Measurements from ENCODE around the gene SLC6A2. TPM values are rescaled to one million over a fixed set of nuclear protein-coding genes. Genes with fewer than 3 reads are reported as not detected.

The SLC6A2 gene
- total RNA-seq, 1 donor from 2014 or later = not detected

DNA sequence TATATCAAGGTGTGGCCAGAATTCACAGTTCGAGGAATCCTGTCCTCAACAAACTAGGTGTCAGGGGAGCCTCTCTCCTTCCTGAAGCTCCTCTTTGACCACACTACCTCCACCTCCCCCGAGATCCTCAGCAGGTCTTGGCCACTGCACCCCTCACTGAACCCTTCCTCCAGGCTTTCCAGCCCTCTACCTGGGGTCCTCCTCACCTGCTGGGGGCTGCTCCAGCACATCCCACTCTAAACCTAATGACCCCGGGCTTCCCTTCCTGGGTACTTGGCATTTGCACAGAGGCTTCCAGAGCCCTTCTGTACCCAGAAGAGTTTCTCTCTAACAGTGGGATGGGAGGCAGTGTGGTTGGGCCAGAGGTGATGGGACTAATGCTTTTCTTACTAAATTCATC is 9.7 kb downstream of the SLC6A2 start:
- H3K27me3 Mint-ChIP-seq (ENCODE audit: low read depth) = peaks cover 25% of the 10 kb centered on the region
- no peak for DNase-seq (ENCODE audit: low spot score)
- H3K4me3 Mint-ChIP-seq (ENCODE audit: unreplicated experiment) = no peak overlapping the region
- no peaks in the 10 kb centered on the region for H3K9me3 Mint-ChIP-seq (ENCODE audit: low read depth)
- no peak overlapping the region for H3K27ac Mint-ChIP-seq (ENCODE audit: unreplicated experiment)
- TF ChIP-seq, protein P1, sequence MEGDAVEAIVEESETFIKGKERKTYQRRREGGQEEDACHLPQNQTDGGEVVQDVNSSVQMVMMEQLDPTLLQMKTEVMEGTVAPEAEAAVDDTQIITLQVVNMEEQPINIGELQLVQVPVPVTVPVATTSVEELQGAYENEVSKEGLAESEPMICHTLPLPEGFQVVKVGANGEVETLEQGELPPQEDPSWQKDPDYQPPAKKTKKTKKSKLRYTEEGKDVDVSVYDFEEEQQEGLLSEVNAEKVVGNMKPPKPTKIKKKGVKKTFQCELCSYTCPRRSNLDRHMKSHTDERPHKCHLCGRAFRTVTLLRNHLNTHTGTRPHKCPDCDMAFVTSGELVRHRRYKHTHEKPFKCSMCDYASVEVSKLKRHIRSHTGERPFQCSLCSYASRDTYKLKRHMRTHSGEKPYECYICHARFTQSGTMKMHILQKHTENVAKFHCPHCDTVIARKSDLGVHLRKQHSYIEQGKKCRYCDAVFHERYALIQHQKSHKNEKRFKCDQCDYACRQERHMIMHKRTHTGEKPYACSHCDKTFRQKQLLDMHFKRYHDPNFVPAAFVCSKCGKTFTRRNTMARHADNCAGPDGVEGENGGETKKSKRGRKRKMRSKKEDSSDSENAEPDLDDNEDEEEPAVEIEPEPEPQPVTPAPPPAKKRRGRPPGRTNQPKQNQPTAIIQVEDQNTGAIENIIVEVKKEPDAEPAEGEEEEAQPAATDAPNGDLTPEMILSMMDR (IDR thresholded peaks at IDR 0.05) = no peak
- peaks cover 11% of the 10 kb centered on the region for H3K4me1 Mint-ChIP-seq (ENCODE audit: low read depth)
- no peaks in the 10 kb centered on the region for H3K36me3 Mint-ChIP-seq (ENCODE audit: low read depth)

DNA sequence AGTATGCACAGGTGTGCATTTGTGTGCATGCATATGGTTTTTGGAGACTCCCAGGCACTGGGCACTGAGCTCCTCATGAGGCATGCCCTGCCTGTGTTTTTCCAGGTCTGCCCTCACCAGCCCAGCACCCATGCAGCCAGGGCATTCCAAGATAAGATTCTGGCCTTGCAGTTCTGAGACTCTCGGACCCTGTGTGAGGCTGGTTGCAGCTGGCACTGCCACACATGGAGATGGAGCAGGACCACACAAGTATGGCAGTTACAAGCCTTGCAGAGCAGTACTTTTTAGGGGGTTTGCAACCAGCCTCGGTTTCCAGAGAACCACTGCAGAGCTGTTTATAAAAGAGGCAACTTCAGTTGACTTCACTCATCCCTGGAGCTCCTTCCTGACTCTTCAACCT is 10.2 kb downstream of the SLC6A2 start:
- peaks cover 11% of the 10 kb centered on the region for H3K4me1 Mint-ChIP-seq (ENCODE audit: low read depth)
- no peak overlapping the region for H3K27ac Mint-ChIP-seq (ENCODE audit: unreplicated experiment)
- no peak overlapping the region for H3K4me3 Mint-ChIP-seq (ENCODE audit: unreplicated experiment)
- peaks cover 25% of the 10 kb centered on the region for H3K27me3 Mint-ChIP-seq (ENCODE audit: low read depth)
- H3K9me3 Mint-ChIP-seq (ENCODE audit: low read depth) = no peaks in the 10 kb centered on the region
- TF ChIP-seq, protein P1 (IDR thresholded peaks at IDR 0.05) = no peak
- H3K36me3 Mint-ChIP-seq (ENCODE audit: low read depth) = no peaks in the 10 kb centered on the region
- DNase-seq (ENCODE audit: low spot score) = no peak

- no peaks in the 10 kb centered on the region for H3K36me3 Mint-ChIP-seq (ENCODE audit: low read depth)
- TF ChIP-seq, protein P1 (IDR thresholded peaks at IDR 0.05) = no peak
Measured at GRCh38 chr16:55667753-55668152, 12.0 kb downstream of the SLC6A2 start.

GRCh38 chr16:55668340-55669281 is 12.8 kb downstream of the SLC6A2 start:
- Mint-ChIP-seq H3K27ac (ENCODE audit: unreplicated experiment) (no peak overlapping the region), H3K27me3 (ENCODE audit: low read depth) (peaks cover 25% of the 10 kb centered on the region), H3K36me3 (ENCODE audit: low read depth) (no peaks in the 10 kb centered on the region), H3K4me1 (ENCODE audit: low read depth) (peaks cover 5% of the 10 kb centered on the region), H3K9me3 (ENCODE audit: low read depth) (peaks cover 3% of the 10 kb centered on the region), H3K4me3 (ENCODE audit: unreplicated experiment) (no peak overlapping the region)
- TF ChIP-seq, protein P1 (IDR thresholded peaks at IDR 0.05) = no peak
- DNase-seq (ENCODE audit: low spot score) = no peak

More at GRCh38 chr16:55667753-55668152, 12.0 kb downstream of the SLC6A2 start:
- no peak overlapping the region for H3K27ac Mint-ChIP-seq (ENCODE audit: unreplicated experiment)
- H3K4me3 Mint-ChIP-seq (ENCODE audit: unreplicated experiment) = no peak overlapping the region
- no peak for DNase-seq (ENCODE audit: low spot score)
- peaks cover 6% of the 10 kb centered on the region for H3K4me1 Mint-ChIP-seq (ENCODE audit: low read depth)
- no peaks in the 10 kb centered on the region for H3K9me3 Mint-ChIP-seq (ENCODE audit: low read depth)
- peaks cover 21% of the 10 kb centered on the region for H3K27me3 Mint-ChIP-seq (ENCODE audit: low read depth)

- Mint-ChIP-seq H3K27me3 (ENCODE audit: low read depth) (peaks cover 19% of the 10 kb centered on the region), H3K4me1 (ENCODE audit: low read depth) (peaks cover 3% of the 10 kb centered on the region), H3K4me3 (ENCODE audit: unreplicated experiment) (no peak overlapping the region), H3K36me3 (ENCODE audit: low read depth) (no peaks in the 10 kb centered on the region), H3K27ac (ENCODE audit: unreplicated experiment) (no peak overlapping the region), H3K9me3 (ENCODE audit: low read depth) (peaks cover 3% of the 10 kb centered on the region)
- DNase-seq (ENCODE audit: low spot score) = no peak
- TF ChIP-seq, protein P1 (IDR thresholded peaks at IDR 0.05) = no peak
Measured at GRCh38 chr16:55671206-55671973, 15.6 kb downstream of the SLC6A2 start.
